Measurements from ENCODE around the gene SDK1. TPM values are rescaled to one million over a fixed set of nuclear protein-coding genes. Genes with fewer than 3 reads are reported as not detected.

The SDK1 gene
- total RNA-seq, 1 donor from 2014 or later: 10.4 TPM

GRCh38 chr7:4198301-4198700, 897.2 kb downstream of the SDK1 start:
- intact Hi-C loops (cut with DNase I): no loop called here
- Histone ChIP-seq H3K4me3 (no peak overlapping the region), H3K4me1 (no peaks in the 10 kb centered on the region), H3K36me3 (no peaks in the 10 kb centered on the region), H3K27me3 (no peaks in the 10 kb centered on the region), H3K27ac (no peak overlapping the region), H3K9me3 (no peaks in the 10 kb centered on the region)
- no peak for ATAC-seq
- DNase-seq: no peak
- TF ChIP-seq CTCF (IDR thresholded peaks at IDR 0.05): no peak

GRCh38 chr7:4200546-4201094, 899.6 kb downstream of the SDK1 start:
- Histone ChIP-seq H3K4me3 (no peak overlapping the region), H3K36me3 (no peaks in the 10 kb centered on the region), H3K27me3 (no peaks in the 10 kb centered on the region), H3K9me3 (no peaks in the 10 kb centered on the region), H3K27ac (no peak overlapping the region), H3K4me1 (no peaks in the 10 kb centered on the region)
- no peak for TF ChIP-seq CTCF (IDR thresholded peaks at IDR 0.05)
- DNase-seq (no peak), ATAC-seq (no peak)
- intact Hi-C loops (cut with DNase I): no loop called here

- Histone ChIP-seq H3K27ac (no peak overlapping the region), H3K4me3 (no peak overlapping the region), H3K27me3 (no peaks in the 10 kb centered on the region), H3K36me3 (no peaks in the 10 kb centered on the region), H3K9me3 (no peaks in the 10 kb centered on the region), H3K4me1 (no peaks in the 10 kb centered on the region)
- ATAC-seq: no peak
- intact Hi-C loops (cut with DNase I): no loop called here
- no peak for DNase-seq
- TF ChIP-seq CTCF (IDR thresholded peaks at IDR 0.05): no peak
Observed at GRCh38 chr7:4201566-4201965, 900.5 kb downstream of the SDK1 start.

GRCh38 chr7:4202154-4202736, 901.2 kb downstream of the SDK1 start:
- Histone ChIP-seq H3K4me3 (no peak overlapping the region), H3K36me3 (no peaks in the 10 kb centered on the region), H3K27ac (no peak overlapping the region), H3K27me3 (no peaks in the 10 kb centered on the region), H3K9me3 (no peaks in the 10 kb centered on the region), H3K4me1 (no peaks in the 10 kb centered on the region)
- ATAC-seq (no peak), DNase-seq (no peak)
- intact Hi-C loops (cut with DNase I): no loop called here
- no peak for TF ChIP-seq CTCF (IDR thresholded peaks at IDR 0.05)

GRCh38 chr7:4202954-4203353, 901.9 kb downstream of the SDK1 start:
- intact Hi-C loops (cut with DNase I): no loop called here
- DNase-seq: no peak
- no peaks in the 10 kb centered on the region for H3K36me3 ChIP-seq
- H3K27me3 ChIP-seq: no peaks in the 10 kb centered on the region
- no peak overlapping the region for H3K4me3 ChIP-seq
- H3K9me3 ChIP-seq: no peaks in the 10 kb centered on the region
- TF ChIP-seq CTCF (IDR thresholded peaks at IDR 0.05): no peak
- no peak overlapping the region for H3K27ac ChIP-seq
- ATAC-seq: no peak
- H3K4me1 ChIP-seq: no peaks in the 10 kb centered on the region

All from upper lobe of right lung (tissue), 1 donor.